Stimulated activated CD4-positive, alpha-beta T cell treated with anti-CD3 and anti-CD28 coated beads, TNF-alpha, amount 100 ng/mL, for 48 hours (primary cell): Measurements from ENCODE around the gene PYCARD.
"Not testable (repeated sequence)": the region's sequence is repeated elsewhere in the genome, so short reads cannot be mapped to it uniquely, and the experiment has no call there.

Source experiments
- DNase-seq, 3 donors: peaks; one replicate each; pipeline ENCODE4 v3.0.0-alpha.2; 2020; ENCODE audit warnings: low read depth in 3 of 3

PYCARD gene

DNA sequence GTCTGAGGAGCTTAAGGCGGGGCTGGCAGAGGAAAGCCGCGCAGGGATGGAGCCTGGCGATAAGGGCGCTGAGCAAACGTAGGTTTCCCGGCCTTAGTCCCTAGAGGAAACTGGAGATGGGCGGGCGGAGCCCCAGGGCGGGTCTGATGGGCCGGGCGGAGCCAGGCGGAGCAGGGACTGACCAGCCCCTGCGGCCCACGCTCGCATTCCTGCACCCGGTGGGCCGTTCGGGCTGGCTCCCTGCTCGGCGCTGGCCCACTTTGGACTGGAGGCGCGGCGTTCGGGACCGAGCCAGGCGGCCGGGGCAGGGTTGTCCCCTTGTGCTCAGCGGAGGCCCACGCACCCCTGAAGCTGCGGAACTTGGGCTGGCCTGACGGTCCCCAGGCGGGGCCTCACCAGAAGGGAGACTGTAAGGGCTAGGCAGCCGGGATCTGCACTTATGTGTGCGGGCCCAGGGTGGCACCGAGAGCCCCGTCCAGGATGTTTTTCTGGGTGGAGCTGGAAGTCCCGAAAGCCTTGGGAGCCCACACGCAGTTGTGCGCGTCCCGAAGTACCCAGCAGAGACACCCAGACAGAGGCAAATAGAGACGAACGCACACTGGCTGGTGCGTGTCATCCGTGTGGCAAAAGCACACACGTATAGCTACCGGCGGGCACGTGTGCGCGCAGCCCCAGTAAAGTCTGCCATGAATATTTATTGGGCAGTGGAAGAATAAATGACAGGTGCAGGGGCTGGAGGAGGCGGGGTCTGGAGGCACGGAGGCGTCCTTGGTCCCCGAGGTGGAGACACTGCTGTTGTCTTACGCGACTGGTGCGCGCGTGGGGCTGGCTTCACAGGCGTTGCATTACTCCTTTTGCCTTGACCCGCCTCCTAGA, 13.0 kb upstream of the PYCARD start:
- DNase-seq, result no peak

DNA sequence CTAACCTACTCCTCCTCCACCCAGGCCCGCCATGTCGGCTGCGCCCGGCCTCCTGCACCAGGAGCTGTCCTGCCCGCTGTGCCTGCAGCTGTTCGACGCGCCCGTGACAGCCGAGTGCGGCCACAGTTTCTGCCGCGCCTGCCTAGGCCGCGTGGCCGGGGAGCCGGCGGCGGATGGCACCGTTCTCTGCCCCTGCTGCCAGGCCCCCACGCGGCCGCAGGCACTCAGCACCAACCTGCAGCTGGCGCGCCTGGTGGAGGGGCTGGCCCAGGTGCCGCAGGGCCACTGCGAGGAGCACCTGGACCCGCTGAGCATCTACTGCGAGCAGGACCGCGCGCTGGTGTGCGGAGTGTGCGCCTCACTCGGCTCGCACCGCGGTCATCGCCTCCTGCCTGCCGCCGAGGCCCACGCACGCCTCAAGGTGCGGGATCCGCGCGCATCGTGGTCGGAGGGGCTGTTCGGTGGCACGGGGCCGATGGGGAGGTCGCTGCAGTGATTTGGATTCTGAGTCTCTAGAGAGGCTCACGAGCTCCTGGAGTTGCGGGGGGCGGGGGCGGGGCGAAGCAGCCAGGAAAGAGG, 12.2 kb upstream of the PYCARD start:
- DNase-seq, result no peak

DNA sequence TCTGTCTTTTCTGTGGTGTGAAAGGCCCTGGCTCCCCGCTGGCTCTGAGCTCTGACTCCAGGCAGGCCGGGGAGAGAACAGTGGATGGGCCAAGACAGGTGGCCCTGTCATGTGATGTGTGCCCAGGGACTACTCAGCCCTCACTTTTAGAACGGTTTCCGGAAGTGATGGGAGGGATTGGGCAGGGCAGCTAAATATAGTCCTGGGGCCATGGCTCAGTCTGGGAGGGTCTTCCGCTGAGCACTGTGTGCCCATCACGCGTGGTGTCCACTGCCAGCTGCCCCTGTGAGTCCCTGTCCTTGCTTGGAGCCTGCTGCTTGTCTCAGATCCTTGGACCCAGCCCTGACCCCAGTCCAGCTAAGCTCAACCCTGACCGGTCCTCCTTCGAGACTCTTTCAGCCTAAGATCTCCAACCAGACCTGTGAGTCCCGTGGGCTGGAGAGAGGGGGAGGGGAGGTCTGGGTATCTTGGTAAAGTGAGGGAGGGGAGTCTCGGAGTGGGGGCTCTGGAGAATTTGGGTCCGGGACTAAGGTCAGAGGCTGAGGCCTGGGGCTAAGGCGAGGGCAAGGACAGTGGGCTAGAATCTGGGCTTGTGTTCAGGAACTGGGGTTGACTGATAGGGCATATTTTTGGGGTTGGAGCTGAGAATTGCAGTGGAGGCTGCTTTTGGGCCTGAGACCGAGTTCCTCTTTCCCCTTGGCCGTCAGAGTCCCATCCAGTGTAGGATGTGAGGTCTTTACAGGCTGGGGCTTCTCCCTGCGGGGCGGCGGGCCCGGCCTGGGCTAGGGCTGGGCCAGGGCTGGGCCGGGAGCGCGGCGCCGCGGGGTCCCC, 11.5 kb upstream of the PYCARD start, which contains the start of gene TRIM72:
Gene TRIM72, plus strand, starts transcription at position 243 of the 831 bp plus-strand sequence. CDS start 620 bp downstream, outside the sequence.
- no peak for DNase-seq

DNA sequence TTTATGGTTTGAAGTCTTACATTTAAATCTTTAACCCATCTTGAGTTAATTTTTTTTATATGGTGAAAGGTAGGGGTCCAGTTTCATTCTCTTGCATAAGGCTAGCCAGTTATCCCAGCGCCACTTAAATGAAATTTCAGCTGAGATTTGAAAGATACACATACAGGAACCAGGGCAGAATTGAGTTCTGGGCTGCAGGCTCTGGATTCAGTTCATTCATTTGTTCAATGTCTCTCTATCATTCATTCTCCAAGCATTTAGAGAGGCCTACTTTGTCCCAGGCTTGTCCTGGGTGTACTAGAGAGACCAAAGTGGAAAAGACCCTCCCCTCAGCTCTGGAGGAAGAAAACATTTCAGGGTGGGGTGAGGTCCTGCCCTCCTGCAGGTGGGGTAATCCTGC, 10.8 kb upstream of the PYCARD start:
- no peak for DNase-seq

DNA sequence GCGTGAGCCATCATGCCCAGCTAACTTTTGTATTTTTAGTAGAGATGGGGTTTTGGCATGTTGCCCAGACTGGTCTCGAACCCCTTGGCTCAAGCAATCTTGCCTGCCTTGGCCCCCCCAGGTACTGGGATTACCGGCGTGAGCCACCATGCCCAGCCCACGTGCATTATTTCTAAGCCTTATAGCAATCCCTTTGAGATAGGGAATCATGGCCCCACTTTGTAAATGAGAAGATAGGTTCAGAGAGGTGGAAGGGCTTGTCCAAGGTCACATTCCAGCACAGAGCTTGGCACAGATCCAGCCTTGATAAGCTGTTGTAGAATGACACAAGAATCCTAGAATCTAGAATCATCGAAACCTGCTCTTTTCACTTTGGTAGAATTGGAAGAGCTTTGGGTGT, 4.2 kb upstream of the PYCARD start:
- no peak for DNase-seq

DNA sequence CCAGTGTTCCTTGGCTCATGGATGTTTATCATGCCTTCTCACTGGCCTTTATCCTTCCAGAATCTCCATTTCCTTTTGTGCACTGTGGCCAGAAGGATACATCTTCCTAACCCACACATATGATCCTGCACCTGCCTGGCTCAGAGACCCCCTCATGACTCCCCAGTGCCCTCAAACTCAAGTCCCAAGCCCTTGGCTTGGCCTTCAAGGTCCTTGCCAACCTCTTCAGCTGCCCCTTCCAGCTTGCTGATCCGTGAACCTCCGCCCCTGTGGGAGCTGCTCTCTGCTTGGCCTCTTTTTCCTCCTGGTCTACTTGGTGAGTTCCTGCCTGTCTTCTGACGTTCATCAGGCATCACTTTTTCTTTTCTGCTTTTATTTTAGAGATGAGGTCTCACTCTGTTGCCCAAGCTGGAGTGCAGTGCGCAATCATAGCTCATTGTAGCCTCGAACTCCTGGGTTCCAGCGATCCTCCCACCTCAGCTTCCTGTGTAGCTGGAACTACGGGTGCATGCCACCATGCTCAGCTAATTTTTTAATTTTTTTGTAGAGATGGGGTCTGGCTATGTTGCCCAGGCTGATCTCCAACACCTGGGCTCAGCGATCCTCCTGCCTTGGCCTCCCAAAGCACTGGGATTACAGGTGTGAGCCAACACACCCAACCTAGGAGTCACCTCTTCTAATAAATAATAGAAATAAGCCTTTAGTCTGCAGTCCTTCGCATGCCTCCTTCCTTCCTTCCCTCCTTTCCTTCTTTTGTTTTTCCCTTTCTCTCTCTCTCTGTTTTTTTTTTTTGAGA, 2.5 kb upstream of the PYCARD start:
- no peak for DNase-seq

DNA sequence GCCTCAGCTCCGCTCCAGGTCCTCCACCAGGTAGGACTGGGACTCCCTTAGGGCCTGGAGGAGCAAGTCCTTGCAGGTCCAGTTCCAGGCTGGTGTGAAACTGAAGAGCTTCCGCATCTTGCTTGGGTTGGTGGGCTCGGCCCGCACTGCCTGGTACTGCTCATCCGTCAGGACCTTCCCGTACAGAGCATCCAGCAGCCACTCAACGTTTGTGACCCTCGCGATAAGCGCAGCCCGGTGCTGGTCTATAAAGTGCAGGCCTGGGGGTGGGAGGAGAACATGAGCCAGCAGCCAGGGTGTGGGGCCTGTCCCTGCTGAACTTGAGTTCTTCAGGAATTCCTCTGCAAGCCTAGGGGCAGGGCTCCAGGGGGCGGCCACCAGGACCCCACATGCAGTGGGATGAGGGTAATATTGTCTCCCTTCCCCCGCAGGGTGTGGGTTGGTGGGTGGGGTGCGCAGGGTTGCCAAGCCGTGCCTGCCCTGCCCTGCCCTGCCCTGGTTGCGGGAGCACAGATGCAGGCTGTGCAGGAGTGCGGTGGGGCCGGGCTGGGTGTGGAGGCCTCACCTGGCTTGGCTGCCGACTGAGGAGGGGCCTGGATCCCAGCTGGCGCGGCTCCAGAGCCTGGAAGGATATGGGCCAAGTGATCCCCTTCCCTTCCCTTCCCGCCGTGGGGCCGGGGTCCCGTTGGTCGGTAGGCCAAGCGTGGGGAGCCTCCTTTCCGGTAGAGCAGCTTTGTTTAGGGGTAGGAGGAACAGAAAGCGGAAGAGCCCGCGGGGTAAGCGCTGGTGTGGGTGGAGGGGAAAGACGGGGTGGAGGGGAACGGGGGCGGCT, 762 bp downstream of the PYCARD start:
- no peak for DNase-seq

DNA sequence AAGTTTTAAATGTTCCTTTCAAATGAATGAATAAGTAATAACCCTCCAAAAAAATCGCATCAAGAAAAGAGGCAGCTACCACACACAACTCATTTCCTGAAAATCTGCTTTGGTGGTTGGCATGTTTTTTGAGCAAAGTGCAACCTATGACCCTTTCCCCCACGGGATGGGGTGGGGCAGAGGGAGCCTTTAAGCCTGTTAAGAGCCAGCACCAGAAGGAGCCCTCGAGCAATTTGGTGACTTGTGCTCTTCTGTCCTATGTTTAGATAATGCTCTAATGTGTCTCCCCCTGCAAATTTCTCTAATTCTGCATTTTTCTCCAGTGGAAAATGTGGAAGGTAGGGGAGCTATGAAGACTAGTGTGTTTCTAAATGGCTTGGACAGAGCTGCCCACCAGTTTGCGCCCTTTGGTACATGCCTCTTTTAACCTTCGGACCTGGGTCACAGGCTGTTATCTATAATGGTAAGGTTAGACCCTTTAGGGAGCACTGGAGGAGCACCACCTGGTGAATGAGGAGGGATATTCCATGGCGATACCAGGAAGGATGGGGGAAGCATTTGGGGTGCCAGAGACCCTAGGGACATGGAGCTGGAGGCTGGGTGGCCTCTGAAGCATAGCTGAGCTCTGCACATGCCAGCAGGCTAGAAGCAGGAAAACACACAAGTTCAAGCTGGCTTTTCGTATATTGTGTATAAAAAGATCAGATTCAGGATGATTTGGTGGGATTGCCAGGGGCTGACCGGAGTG, 1.6 kb downstream of the PYCARD start:
- DNase-seq, result peak in 1 of 3 donors; percentile 38

DNA sequence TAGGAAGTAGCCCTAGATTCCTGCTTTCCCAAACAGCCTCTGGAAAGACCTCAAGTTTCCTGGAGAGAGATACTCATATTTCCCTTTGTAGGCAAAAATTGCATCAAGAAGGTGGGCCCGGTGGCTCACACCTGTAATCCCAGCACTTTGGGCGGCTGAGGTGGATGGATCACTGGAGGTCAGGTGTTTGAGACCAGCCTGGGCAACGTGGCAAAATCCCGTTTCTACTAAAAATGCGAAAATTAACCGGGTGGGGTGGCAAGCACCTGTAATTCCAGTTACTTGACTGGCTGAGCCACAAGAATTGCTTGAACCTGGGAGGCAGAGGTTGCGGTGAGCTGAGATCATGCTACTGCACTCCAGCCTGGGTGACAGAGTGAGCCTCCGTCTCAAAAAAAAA, 2.4 kb downstream of the PYCARD start:
- not testable (repeated sequence) for DNase-seq

DNA sequence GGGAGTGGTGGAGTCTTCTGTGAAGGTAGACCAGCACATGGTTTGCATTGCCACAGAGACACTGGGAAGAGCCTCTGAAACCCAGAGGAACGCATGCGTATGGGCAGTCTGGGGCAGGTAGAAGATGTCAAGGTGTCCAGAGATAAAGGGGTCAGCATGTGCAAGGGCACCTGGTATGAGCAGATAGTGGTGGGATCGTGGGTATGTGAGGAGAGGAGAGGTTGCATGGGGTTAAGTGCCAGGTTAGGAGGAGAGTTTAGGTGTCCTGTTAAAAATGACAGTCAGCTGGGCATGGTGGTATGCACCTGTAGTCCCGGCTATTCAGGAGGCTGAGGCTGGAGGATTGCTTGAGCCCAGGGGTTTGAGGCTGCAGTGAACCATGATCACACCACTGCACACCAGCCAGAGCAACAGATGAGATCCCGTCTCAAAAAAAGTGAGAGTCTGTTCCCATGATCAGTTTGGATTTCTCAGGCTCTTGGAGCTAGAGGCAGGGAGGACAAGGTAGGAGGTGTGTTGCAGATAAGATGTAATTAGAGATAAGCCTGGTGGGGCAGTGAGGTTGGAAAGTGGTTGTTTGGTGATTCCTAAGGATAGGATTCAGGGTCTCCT, 3.0 kb downstream of the PYCARD start:
- DNase-seq, result no peak

DNA sequence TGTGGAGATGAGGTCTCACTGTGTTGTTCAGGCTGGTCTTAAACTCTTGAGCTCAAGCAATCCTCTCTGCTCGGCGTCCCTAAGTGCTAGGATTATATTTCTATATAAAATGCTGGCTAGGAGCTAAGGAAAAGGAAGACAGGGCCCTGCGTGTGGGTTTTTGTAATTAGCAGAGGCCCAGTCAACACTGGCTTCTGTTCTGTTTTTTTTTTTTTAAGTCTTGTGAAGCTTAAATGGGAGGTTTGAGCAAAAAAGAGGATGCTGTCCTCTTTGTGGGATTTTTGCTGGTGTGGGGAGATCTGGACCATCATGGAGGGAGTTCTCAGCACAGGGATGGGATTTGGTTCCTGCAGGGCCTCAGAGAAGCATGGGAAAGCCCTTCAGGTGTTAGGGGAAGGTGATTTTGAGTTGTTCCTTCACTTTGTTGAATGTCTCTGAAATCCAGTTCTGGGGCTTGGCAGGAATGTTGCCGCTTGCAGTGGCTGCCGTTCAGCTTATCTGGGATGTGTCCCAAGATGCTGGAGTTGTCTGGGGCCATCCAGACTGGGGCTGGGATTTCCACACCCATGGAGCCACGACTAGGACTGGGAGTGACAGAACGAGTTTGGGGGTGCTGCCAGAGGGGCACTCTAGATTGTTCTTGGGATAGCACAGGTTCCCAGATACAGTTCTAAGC, 4.2 kb downstream of the PYCARD start:
- no peak for DNase-seq

DNA sequence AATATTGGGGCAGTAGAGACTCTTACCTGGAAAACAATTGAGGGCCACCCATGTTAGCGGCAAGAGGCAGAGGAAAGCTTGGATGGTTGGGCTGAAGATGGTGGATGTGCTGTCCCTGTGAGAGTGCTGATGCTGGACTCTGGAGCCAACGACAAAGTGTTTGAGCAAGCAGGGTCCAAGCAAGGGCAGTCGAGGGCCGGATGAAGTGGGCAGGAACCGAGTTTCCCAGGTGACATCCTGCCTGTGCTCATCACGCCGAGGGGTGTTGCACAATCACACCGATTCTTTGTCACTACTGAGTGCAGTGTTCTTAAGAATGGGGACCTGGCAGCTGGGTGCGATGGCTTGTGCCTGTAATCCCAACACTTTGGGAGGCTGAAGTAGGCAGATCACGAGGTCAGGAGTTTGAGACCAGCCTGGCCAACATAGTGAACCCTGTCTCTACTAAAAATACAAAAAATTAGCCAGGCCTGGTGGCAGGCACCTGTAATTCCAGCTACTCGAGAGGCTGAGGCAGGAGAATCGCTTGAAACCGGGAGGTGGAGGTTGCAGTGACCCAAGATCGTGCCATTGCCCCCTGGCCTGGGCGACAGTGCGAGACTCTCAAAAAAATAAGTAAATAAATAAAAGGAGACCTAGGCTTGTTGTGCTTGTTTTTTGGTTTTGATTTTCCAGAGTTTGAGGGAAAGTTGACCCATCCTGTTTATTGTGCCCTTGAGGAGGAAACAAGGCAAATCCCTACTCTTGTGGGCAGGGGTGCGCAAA, 6.1 kb downstream of the PYCARD start:
- no peak for DNase-seq

DNA sequence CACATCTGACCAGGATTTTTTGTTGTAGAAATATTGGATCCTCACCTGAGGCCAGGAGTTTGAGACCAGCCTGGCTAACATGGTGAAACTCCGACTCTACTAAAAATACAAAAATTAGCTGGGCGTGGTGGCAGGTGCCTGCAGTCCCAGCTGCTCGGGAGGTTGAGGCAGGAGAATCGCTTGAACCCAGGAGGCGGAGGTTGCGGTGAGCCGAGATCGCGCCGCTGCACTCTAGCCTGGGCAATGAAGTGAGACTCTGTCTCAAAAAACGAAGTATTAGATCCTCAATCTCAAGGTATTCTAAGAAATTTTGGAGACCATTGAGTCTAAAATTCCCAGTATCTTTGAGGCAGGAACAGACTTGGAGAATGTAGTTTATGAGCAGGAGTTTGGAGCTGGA, 6.7 kb downstream of the PYCARD start:
- DNase-seq, result not testable (repeated sequence)

DNA sequence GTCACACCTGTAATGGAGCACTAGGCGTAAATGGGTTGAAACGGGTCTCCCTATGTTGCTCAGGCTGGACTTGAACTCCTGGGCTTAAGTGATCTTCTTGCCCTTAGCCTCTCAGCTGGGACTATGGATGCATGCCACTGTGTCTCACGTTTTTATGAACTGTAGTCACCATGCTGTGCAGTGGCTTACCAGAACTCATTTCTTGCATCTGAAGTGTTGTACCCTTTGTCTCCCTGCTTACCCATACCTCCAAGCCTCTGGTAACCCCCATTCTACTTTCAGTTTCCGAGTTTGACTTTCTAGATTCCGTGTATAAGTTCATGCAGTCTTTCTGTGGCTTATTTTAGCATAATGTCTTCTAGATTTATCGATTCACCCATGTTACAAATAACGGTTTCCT, 7.7 kb downstream of the PYCARD start:
- DNase-seq, result no peak

DNA sequence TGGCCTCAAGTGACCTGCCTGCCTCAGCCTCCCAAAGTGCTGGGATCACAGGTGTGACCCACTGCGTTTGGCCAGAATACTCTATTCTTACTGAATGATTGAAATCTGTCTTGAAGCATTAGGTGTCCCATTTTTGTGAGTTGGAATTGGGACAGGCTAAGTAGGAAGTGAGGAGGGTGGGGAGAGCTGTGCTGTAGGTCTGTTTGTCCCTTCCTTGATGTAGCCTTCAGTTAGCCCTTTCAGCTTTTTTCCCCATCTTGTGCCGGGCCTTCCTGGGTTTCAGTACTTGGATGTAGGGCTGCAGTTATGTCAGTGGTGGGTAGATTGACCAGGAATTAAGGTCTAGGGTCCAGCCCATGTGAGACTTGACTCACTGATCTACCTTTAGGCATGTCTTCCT, 8.7 kb downstream of the PYCARD start:
- no peak for DNase-seq

DNA sequence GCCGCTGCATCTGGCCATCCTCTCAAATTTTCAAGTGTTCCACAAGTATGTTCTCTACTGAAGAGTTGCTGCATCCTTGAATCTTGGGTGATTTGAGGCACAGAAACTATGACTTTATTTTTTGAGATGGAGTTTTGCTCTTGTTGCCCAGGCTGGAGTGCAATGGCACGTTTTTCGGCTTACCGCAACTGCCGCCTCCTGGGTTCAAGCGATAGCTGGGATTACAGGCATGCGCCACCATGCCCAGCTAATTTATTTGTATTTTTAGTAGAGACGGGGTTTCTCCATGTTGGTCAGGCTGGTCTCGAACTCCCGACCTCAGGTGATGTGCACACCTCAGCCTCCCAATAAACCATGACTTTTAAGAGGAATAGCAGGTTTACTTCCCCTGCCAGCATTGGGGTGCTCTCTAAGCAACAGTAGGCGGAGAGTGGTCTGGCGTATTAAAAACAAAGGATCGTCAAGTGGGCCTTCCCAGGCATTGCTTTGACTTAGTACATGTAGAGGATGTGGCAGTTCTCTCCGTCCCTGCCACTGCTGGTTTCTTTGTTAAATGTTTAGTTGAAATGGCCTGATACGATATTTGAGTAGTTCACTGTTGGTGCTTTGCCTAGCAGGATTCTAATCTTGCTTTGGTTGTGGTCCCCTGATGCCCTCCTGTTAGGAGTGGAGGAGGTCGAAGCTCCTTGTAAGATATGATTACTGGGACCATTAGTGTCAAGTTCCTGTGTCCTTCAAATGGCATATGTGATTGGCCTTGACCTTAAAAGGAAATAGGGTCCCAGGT, 9.5 kb downstream of the PYCARD start:
- no peak for DNase-seq

DNA sequence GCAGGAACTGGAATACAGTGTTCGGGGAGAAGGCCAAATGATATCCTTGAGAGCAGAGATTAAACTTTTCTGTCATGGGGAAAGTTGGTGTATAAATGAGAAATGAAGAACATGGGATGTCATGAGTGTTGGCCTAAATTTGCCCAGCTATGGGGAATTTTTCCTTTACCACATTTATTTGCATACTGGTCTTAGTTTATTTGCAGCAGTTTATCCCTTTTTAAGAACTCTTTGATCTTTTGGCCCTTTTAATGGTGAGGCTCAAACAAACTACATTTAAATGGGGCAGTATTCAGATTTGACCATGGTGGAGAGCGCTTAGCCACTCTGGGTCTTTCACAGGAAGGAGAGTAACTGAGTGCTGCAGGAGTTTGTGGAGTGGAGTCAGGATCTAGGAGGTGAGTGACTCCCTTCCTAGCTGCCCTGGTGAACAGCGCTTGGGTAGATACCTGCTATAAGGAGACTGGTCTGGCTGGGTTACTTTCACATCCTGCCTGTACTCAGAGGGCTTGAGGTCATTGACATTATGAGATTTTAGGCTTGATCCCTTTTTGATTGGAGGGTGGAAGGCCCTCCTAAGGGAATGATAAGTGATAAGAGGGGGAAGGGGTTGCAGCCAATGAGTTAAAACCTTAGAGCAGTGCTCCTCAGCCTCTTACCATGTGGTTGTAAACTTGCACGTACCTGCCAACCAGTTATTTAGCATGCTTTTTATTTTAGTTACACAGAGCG, 10.7 kb downstream of the PYCARD start:
- DNase-seq, result no peak
